Kidney epithelial cell (primary cell): ENCODE results near the gene MTOR. TPM values are rescaled to one million over a fixed set of nuclear protein-coding genes. Genes with fewer than 3 reads are reported as not detected.

Source experiments
- DNase-seq: peaks from one replicate; pipeline ENCODE4 v3.0.0-alpha.2; 2010; ENCODE audit warnings: low read depth
- H3K27me3 ChIP-seq: 2 replicates; pipeline ENCODE4 v1.6.0; 2011; ENCODE audit warnings: low read length; ENCODE audit not compliant: control insufficient read depth, insufficient read depth
- H3K36me3 ChIP-seq: 2 replicates; pipeline ENCODE4 v1.5.1; 2011; ENCODE audit warnings: low read length; ENCODE audit not compliant: control insufficient read depth, insufficient read depth
- H3K4me3 ChIP-seq: 2 replicates; pipeline ENCODE4 v1.5.1; 2011; ENCODE audit warnings: low read depth, mild to moderate bottlenecking, control low read depth, low read length
- CTCF ChIP-seq: IDR thresholded peaks from 2 replicates; pipeline ENCODE4 v1.5.1; 2011; ENCODE audit warnings: mild to moderate bottlenecking, moderate library complexity, low read length, control low read depth, inconsistent platforms; ENCODE audit not compliant: insufficient read depth, poor library complexity, severe bottlenecking
- total RNA-seq: library from RNA; depleted of rRNA; stranded (reverse); fragments of >200 nt; gene quantifications from 2 replicates; pipeline ENCODE4 v1.2.3, GENCODE V29; 2015

MTOR gene
- total RNA-seq, 1 donor from 2014 or later: 41.3 TPM

GRCh38 chr1:11157867-11158266 lies 104.5 kb downstream of the MTOR start:
- Histone ChIP-seq H3K27me3 (no peaks in the 10 kb centered on the region), H3K36me3 (no peaks in the 10 kb centered on the region), H3K4me3 (no peak overlapping the region)
- DNase-seq: no peak
- no peak for TF ChIP-seq CTCF

GRCh38 chr1:11157394-11157793 lies 105.0 kb downstream of the MTOR start:
- Histone ChIP-seq H3K4me3 (no peak overlapping the region), H3K27me3 (no peaks in the 10 kb centered on the region), H3K36me3 (no peaks in the 10 kb centered on the region)
- no peak for TF ChIP-seq CTCF
- DNase-seq: no peak

GRCh38 chr1:11156963-11157362 lies 105.4 kb downstream of the MTOR start:
- TF ChIP-seq CTCF: no peak
- DNase-seq: no peak
- Histone ChIP-seq H3K27me3 (no peaks in the 10 kb centered on the region), H3K36me3 (no peaks in the 10 kb centered on the region), H3K4me3 (no peak overlapping the region)

- Histone ChIP-seq H3K27me3 (no peaks in the 10 kb centered on the region), H3K4me3 (no peak overlapping the region), H3K36me3 (no peaks in the 10 kb centered on the region)
- TF ChIP-seq CTCF: no peak
- DNase-seq: no peak
Measured at GRCh38 chr1:11156441-11156840, 105.9 kb downstream of the MTOR start.

- Histone ChIP-seq H3K36me3 (no peaks in the 10 kb centered on the region), H3K4me3 (no peak overlapping the region), H3K27me3 (no peaks in the 10 kb centered on the region)
- no peak for DNase-seq
- no peak for TF ChIP-seq CTCF
Measured at GRCh38 chr1:11153184-11153583, 109.2 kb downstream of the MTOR start.

GRCh38 chr1:11152755-11153154 lies 109.6 kb downstream of the MTOR start:
- TF ChIP-seq CTCF: no peak
- no peak overlapping the region for H3K4me3 ChIP-seq
- no peak for DNase-seq
- no peaks in the 10 kb centered on the region for H3K27me3 ChIP-seq
- no peaks in the 10 kb centered on the region for H3K36me3 ChIP-seq
